Measurements from ENCODE around the gene OSCP1. TPM values are rescaled to one million over a fixed set of nuclear protein-coding genes. Genes with fewer than 3 reads are reported as not detected.

Gene OSCP1
- total RNA-seq, 6 experiments from 2014 or later = 6.0 to 11.0 (median 7.2) TPM

DNA sequence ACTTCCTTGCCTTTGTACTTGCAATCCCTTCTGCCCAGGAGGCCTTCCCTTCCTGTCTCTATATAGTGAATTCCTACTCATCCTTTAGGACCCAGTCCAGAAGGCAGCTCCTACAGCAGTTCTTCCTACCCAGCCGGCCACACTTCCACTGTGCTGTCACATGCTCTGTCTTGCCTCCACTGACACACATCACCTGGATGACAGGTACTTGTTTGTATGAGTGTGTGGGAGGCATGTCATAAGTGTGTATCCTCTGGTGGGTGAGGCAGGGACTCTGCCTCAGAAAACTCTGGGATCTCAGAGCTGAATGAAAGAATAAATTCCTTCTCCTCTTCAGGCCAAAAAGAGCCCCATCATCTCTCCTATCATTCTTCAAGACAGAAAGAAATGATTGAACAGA is 5.1 kb upstream of the OSCP1 start:
- Mint-ChIP-seq H3K27me3 (ENCODE audit: insufficient read depth) (peaks cover 3% of the 10 kb centered on the region; the same call in 1 of the 2 replicates), H3K4me3 (no peak overlapping the region), H3K4me1 (ENCODE audit: low read depth) (peaks cover 13% of the 10 kb centered on the region), H3K27ac (no peak overlapping the region), H3K36me3 (ENCODE audit: low read depth) (peaks cover 19% of the 10 kb centered on the region), H3K9me3 (no peaks in the 10 kb centered on the region)
- DNase-seq = no peak
- TF ChIP-seq, protein P1, sequence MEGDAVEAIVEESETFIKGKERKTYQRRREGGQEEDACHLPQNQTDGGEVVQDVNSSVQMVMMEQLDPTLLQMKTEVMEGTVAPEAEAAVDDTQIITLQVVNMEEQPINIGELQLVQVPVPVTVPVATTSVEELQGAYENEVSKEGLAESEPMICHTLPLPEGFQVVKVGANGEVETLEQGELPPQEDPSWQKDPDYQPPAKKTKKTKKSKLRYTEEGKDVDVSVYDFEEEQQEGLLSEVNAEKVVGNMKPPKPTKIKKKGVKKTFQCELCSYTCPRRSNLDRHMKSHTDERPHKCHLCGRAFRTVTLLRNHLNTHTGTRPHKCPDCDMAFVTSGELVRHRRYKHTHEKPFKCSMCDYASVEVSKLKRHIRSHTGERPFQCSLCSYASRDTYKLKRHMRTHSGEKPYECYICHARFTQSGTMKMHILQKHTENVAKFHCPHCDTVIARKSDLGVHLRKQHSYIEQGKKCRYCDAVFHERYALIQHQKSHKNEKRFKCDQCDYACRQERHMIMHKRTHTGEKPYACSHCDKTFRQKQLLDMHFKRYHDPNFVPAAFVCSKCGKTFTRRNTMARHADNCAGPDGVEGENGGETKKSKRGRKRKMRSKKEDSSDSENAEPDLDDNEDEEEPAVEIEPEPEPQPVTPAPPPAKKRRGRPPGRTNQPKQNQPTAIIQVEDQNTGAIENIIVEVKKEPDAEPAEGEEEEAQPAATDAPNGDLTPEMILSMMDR (IDR thresholded peaks at IDR 0.05) = no peak

DNA sequence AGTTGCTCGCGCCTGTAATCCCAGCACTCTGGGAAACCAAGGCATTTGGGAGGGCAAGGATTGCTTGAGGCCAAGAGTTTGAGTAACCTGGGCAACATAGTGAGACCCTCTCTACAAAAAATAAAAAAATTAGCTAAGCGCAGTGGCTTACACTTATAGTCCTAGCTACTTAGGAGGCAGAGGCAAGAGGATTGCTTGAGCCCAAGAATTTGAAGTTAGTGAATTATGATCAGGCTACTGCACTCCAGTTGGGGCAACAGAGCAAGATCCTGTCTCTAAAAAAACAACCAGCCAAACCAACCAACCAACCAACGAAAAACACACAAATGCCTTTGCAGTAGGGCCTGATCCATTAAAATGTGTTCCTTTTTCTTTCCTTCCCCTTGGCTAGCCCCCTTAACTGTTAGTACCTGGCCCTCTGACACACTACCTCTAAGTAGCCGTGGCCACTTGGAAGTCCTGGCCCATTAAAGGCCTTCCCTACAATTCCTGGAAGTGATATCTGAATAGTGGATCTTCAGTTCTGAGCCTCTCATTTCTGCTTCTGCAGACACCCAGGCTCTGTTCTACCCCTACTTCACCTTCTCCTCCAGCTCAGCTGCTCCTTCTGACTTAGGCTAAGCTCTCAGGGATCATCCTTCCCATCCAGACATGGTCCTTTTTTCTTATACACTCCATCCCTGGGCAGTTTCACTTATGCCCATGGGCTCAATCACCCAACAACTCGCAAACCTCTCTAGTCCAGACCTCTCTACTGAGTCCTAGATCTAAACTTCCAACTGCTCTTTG is 3.5 kb upstream of the OSCP1 start:
- H3K4me3 Mint-ChIP-seq = no peak overlapping the region
- peaks cover 13% of the 10 kb centered on the region for H3K36me3 Mint-ChIP-seq (ENCODE audit: low read depth)
- no peak overlapping the region; the same call in 1 of the 2 replicates for H3K27ac Mint-ChIP-seq
- DNase-seq = no peak
- H3K4me1 Mint-ChIP-seq (ENCODE audit: low read depth) = peaks cover 27% of the 10 kb centered on the region
- H3K27me3 Mint-ChIP-seq (ENCODE audit: insufficient read depth) = peaks cover 5% of the 10 kb centered on the region
- H3K9me3 Mint-ChIP-seq = no peaks in the 10 kb centered on the region
- TF ChIP-seq, protein P1 (IDR thresholded peaks at IDR 0.05) = no peak

DNA sequence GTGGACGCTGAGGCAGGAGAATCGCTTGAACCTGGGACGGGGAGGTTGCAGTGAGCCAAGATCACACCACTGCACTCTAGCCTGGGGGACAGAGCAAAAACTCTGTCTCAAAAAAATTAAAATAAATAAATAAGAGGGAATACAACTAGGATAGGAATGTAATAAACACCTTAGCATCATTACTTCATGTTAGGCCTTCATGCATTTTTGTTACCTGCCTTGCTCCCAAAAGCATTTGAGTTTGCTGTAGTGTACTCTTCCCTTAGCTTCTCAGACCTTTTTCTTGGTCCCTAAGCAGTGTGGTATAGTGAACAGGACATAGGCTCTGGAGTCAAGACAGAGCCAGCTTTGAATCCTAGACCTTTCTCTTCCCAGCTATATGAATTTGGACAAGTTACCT is 2.8 kb upstream of the OSCP1 start:
- TF ChIP-seq, protein P1 (IDR thresholded peaks at IDR 0.05) = no peak
- Mint-ChIP-seq H3K27ac (no peak overlapping the region), H3K27me3 (ENCODE audit: insufficient read depth) (peaks cover 5% of the 10 kb centered on the region), H3K9me3 (no peaks in the 10 kb centered on the region), H3K4me1 (ENCODE audit: low read depth) (peaks cover 33% of the 10 kb centered on the region), H3K4me3 (no peak overlapping the region), H3K36me3 (ENCODE audit: low read depth) (peaks cover 10% of the 10 kb centered on the region)
- no peak for DNase-seq

- Mint-ChIP-seq H3K4me1 (ENCODE audit: low read depth) (peaks cover 33% of the 10 kb centered on the region), H3K9me3 (no peaks in the 10 kb centered on the region)
These were observed 661 bp upstream of the OSCP1 start for GRCh38 chr1:36450919-36451305.

DNA sequence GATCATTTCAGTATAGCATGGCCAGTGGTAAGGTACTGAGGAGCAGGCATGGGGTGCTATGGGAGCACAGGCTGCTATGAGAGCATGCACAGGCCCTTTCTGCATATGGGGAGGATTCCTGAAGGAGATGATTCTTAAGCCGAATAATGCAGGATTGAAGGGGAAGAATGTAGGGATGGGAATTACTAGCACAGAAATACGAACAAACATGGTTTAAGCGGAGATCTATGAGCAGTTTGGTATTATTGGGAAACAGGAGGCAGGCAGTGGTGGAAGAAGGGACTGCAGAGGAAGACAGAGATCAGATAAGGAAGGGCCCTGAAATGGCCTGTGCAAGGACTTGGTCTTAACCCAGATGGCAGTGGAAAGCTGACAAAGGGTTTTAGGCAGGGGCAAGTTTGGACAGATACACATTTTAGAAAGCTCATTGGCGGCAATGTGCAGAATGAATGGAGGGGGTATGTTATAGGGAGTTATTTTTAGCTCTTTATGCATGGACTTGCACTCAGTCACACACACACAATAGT is 1.7 kb downstream of the OSCP1 start:
- DNase-seq = no peak
- TF ChIP-seq, protein P1 (IDR thresholded peaks at IDR 0.05) = no peak
- H3K36me3 Mint-ChIP-seq (ENCODE audit: low read depth) = peaks cover 5% of the 10 kb centered on the region; the same call in 1 of the 2 replicates
- H3K4me1 Mint-ChIP-seq (ENCODE audit: low read depth) = peaks cover 33% of the 10 kb centered on the region
- H3K9me3 Mint-ChIP-seq = no peaks in the 10 kb centered on the region
- peak overlapping the region; percentile 93 for H3K4me3 Mint-ChIP-seq
- peak overlapping the region; percentile 97; the same call in 1 of the 2 replicates for H3K27ac Mint-ChIP-seq
- peaks cover 2% of the 10 kb centered on the region; the same call in 1 of the 2 replicates for H3K27me3 Mint-ChIP-seq (ENCODE audit: insufficient read depth)

More at GRCh38 chr1:36450919-36451305, 661 bp upstream of the OSCP1 start:
- peak overlapping the region; percentile 93 for H3K4me3 Mint-ChIP-seq
- TF ChIP-seq, protein P1 (IDR thresholded peaks at IDR 0.05) = no peak
- H3K27ac Mint-ChIP-seq = peak overlapping the region; percentile 97
- H3K27me3 Mint-ChIP-seq (ENCODE audit: insufficient read depth) = peaks cover 5% of the 10 kb centered on the region
- no peak for DNase-seq
- peaks cover 5% of the 10 kb centered on the region for H3K36me3 Mint-ChIP-seq (ENCODE audit: low read depth)

Data from HFFc6 (cell line).